ENCODE measurements around the gene FHOD3. TPM values are rescaled to one million over a fixed set of nuclear protein-coding genes. Genes with fewer than 3 reads are reported as not detected.

The FHOD3 gene
- 3.0 and 3.3 TPM in 2 replicates for total RNA-seq (ENCODE audit: low replicate concordance)

DNA sequence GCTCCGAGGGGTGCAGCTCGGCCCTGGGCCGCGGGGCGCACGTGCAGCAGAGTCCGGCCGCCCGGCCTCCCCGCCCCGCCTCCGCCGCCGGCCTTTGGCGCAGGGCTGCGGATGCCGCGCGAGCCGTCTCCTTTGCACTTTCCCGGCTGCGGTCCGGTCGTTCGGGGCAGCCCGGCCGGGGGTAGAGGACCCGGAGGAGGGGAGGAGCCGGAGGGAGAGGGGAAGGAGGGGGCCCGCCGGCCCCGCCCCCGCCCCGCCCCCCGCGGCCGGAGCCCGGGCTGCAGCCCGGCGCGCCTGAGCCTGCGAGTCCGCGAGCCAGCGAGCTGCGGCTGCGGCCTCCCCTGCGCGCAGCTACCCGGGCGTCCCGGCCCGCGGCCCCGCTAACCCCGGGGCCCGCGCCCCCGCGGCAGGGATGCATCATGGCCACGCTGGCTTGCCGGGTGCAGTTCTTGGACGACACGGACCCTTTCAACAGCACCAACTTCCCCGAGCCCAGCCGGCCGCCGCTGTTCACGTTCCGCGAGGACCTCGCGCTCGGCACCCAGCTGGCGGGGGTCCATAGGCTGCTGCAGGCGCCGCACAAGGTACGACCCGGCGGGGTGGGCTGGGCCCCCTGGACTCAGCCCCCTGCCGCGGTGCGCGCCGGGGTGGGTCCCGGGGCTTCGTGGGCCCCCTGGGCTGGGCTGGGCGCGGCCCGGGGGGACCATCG is at the start of gene FHOD3:
TSS of gene FHOD3 (plus strand) at position 297 of the 709 bp plus-strand sequence. CDS start at position 420, 123 bp downstream.
- peak; percentile 47 for DNase-seq (ENCODE audit: low read depth)
- TF ChIP-seq, protein P1, sequence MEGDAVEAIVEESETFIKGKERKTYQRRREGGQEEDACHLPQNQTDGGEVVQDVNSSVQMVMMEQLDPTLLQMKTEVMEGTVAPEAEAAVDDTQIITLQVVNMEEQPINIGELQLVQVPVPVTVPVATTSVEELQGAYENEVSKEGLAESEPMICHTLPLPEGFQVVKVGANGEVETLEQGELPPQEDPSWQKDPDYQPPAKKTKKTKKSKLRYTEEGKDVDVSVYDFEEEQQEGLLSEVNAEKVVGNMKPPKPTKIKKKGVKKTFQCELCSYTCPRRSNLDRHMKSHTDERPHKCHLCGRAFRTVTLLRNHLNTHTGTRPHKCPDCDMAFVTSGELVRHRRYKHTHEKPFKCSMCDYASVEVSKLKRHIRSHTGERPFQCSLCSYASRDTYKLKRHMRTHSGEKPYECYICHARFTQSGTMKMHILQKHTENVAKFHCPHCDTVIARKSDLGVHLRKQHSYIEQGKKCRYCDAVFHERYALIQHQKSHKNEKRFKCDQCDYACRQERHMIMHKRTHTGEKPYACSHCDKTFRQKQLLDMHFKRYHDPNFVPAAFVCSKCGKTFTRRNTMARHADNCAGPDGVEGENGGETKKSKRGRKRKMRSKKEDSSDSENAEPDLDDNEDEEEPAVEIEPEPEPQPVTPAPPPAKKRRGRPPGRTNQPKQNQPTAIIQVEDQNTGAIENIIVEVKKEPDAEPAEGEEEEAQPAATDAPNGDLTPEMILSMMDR (IDR thresholded peaks at IDR 0.05; ENCODE audit: insufficient read depth, low read length) = no peak
- H3K4me3 ChIP-seq (ENCODE audit: low read depth, low read length) = peak within 1 kb of the TSS; percentile 67

DNA sequence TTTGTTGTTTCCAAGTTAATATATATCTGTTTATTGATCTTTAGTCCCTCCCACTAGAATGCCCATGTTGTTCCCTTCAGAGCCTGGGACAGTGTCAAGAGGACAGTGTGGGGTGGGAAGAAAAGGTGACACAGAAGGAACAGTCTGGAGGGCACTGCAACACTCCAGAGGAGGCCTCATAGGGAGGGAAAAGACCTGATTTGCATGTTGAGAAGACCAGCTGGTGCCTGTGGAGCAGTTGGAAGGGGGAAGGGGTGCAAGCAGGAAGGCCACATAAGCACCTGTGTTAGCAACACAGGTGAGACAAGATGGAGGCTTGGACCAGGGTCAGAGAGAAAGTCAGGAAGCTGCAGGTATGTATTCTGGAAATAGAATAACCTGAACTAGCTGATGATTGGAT is 48.1 kb upstream of the FHOD3 start:
- no peak overlapping the region for H3K4me3 ChIP-seq (ENCODE audit: low read depth, low read length)
- DNase-seq (ENCODE audit: low read depth) = no peak
- TF ChIP-seq, protein P1 (IDR thresholded peaks at IDR 0.05; ENCODE audit: insufficient read depth, low read length) = no peak

DNA sequence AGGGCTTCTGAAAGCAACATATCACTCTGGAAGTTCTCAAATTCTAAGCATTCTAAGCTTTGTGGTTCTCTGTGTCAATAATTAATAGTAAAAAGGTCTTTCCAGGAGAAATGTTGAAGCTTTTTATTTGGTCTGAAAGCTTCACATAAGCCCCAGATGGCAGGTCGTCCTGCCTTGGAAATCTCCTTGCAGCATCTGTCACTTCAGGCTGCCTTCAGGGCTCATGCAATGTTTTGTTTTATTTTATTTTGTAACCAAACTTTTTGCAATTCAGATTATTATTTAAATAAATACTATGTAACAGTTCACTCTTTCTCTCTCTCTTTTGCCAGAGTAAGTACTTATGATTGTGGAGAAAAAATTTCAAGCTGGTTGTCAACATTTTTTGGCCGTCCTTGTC is 46.7 kb upstream of the FHOD3 start:
- TF ChIP-seq, protein P1 (IDR thresholded peaks at IDR 0.05; ENCODE audit: insufficient read depth, low read length) = no peak
- no peak for DNase-seq (ENCODE audit: low read depth)
- no peak overlapping the region for H3K4me3 ChIP-seq (ENCODE audit: low read depth, low read length)

DNA sequence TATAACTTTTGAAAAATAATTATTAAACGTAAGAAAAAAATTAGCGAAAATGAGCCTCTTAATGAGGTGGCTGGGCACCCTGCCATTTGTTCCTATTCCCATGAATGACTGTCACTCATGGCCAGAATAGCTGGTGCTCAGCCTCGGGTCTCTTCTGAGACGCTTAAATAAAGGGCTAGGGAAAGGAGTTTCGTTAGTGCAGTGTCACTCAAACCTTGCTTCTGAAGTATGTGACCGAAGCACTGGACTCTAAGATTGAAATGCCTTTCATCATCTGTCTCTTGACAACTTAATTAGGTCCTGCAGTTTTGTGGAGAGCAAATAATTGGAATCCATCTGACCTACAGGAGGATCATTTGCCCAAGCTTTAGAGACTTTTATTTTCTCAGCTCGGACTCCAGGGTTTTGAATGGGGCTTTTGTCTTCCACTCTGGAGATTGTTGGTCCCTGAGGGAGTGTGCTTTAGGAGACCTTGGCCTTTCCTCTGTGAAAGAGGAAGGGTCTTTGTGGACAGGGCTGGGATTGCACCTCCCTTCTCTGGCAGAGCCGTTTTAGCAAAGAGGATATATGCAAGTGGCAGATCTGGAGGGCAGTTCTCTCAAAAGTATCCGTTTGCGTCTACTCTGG is 42.3 kb upstream of the FHOD3 start:
- no peak overlapping the region for H3K4me3 ChIP-seq (ENCODE audit: low read depth, low read length)
- TF ChIP-seq, protein P1 (IDR thresholded peaks at IDR 0.05; ENCODE audit: insufficient read depth, low read length) = no peak

DNA sequence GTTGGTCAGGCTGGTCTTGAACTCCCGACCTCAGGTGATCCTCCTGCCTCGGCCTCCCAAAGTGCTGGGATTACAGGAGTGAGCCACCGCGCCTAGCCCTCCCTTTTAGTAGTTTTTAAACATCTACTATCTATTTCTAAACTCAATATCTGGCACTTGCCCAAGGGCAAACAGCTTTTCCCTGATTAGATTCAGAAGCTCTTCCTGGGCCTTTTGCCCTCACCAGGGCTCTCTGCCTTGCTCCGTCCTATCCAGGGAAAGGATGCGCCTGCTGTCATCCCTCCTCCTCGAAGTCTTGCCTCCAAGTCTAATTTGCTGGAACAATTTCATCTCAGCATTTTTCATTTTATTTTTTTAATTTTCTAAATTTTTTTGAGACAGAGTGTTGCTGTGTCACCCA is 41.4 kb upstream of the FHOD3 start:
- TF ChIP-seq, protein P1 (IDR thresholded peaks at IDR 0.05; ENCODE audit: insufficient read depth, low read length) = no peak
- DNase-seq (ENCODE audit: low read depth) = no peak
- H3K4me3 ChIP-seq (ENCODE audit: low read depth, low read length) = no peak overlapping the region

More for the DNA sequence above, 42.3 kb upstream of the FHOD3 start:
- no peak for DNase-seq (ENCODE audit: low read depth)

DNA sequence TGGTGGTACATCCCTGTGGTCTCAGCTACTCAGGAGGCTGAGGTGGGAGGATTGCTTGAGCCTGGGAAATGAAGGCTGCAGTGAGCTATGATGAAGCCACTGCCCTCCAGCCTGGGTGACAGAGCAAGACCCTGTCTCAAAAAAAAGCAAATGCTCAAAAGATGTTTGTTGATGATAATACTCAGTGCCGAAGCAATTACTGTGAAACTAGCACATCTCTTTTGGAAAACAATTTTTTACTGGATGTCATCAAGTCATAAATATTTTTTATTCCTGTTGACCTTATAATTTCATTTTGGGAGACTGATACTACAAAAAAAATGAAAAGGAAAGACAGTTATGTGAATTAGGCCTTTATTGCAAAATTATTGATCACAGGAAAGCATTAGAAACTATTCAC is 34.5 kb upstream of the FHOD3 start:
- DNase-seq (ENCODE audit: low read depth) = no peak
- TF ChIP-seq, protein P1 (IDR thresholded peaks at IDR 0.05; ENCODE audit: insufficient read depth, low read length) = no peak
- H3K4me3 ChIP-seq (ENCODE audit: low read depth, low read length) = no peak overlapping the region
